NCI-H1092 (cell line): ENCODE results near the gene NTN3.

Experiments
- DNase-seq: peaks from one replicate; lab custom pipeline; 2025; lab: John Stamatoyannopoulos, UW

Gene NTN3

DNA sequence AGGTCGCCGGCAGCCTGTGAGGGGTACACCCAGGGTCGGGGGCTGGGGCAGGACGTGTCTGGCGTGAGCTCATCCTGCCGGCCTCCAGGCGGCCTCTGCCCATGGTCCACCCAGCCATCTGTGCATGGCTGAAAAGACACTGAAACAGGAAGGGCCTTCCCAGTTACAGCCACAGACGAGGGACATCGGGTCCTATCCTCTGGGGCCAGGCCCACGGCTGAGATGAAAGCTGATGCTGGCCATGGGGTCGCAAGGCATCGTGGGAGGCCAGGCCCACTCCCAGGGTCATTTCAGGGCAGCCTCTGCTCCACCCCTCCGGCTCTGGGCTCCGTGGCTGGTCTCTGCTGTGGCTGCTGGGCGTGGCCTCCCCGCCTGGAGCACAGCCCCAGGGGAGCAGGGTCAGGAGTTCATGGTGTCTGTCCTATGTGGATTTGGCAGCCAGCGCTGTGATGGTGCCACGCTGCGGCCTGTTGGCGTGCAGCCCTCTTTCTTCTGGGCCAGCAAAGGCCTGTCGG lies 26.1 kb downstream of the NTN3 start:
- DNase-seq = peak; percentile 61

DNA sequence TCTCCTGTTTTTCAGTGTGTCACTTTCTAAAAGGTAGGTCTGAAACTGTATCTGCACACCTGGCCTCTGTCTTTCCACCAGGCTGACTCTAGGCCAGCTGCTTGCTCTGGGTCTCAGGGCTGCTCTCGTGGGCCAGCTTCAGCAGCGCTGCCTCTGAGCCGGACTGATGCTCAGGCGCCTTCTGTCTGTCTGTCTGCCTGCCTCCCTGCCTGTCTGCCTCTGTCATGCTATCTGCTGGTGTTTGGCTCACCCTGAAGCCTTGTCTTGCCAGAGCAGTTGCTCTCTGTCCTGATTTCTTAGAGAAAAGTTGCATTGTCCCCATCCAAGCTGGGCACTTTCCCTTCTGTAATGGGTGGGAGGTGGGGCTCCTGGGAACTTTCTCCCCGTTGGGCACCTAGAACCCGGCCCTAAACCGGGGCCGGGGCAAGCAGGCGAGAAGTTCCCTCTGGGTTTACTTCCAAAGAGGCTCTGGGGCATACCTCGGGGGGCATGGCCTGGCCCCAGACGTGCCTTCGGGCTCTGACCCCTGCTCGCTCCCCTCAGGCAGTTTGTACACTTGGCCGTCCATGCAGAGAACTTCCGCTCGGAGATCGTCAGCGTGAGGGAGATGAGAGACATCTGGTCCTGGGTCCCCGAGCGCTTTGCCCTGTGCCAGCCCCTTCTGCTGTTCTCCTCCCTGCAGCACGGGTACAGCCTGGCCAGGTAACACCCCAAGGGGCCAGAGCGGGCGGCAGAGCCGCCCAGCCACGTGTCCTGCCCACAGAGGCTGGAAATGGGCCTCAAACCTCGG lies 26.8 kb downstream of the NTN3 start:
- DNase-seq = no peak

DNA sequence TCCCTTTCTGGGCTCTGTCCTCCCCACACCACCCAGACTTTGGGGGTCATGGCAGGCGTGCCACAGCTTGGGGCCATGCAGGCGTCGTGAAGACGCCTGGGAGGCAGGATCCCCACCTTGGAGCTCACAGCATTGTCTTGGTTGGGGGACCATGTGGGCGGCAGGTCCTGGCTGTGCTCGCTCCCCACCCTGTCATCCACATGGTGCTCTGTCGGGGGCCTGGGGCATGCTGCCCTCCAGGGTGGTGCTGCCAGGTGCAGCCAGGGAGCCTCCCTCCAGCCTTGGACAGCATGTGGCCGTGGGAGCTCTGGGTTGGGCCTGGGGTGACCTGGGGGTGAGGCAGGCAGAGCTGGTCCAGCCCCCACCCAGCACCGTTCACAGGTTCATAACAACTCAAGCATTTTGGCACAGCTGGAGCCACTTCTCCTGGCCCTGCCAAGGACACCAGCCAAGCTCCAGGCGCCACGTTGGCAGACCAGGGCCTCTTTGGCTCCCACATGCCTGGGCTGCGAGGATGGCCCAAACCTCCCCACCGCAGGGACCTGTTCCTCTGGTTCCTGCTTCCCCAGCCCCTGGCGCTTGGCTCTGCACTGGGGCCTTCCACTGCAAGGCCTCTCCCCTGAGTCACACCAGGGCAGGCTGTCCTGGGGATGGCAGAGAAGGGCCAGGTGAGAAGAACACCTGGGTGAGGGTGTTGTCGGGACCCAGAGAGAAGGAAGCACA lies 27.6 kb downstream of the NTN3 start:
- peak; percentile 41 for DNase-seq

DNA sequence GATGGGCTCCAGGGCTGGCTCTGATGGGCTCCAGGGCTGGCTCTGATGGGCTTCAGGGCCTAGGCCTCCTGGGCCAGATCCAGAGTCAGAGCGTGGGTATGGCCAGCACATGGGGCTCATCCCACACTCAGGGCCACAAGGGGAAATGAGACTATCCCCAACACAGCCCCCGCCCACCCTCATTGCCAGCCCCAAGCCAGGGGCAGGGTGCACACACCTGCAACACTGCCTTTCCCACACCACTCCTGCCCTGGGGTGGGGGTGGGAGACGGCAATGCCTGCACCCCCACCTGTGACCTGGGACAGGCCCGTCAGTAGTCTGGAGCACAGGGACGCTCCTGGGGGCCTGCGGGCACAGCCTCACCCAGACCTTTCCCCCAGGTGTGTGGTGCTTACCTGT lies 28.4 kb downstream of the NTN3 start:
- DNase-seq = no peak

DNA sequence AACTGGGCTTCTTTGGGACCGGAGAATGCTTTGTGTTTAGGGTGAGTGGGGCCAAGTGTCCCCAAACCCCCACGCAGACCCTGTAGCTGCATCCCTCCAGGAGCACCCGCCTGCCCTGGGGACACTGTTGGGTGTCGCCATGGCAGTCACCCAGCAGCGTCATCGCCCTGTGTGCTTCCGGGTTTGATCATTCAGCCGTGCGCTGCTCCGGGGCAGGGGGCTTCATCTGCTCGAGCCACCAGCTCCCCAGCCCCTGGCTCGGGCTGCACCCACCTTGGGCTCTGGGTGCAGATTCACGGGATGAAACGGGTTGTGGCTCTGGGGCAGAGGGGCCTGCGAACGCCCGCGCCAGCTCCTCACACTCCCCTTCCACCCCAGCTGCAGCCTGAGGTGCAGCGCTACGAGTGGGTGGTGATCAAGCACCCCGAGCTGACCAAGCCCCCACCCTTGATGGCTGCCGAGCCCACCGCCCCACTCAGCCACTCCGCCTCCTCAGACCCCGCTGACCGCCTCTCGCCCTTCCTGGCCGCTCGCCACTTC lies 28.9 kb downstream of the NTN3 start:
- DNase-seq = no peak

DNA sequence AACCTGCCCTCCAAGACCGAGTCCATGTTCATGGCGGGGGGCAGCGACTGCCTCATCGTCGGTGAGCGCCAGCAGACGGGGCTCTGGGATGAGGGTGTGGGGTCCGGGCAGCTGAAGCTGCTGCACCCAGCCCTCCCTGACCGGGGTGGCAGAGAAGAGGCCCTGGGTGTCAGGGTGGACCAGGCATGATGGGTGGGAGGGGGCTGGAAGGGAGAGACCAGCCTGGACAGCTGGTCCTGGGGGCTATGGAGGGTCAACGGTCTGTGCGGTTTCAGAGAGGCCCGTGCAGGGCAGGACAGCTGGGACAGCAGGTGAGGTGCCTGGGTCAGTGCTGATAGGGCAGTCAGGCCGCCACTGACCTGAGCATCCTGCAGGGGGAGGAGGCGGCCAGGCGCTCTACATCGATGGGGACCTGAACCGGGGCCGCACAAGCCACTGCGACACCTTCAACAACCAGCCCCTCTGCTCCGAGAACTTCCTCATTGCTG lies 29.4 kb downstream of the NTN3 start:
- no peak for DNase-seq

DNA sequence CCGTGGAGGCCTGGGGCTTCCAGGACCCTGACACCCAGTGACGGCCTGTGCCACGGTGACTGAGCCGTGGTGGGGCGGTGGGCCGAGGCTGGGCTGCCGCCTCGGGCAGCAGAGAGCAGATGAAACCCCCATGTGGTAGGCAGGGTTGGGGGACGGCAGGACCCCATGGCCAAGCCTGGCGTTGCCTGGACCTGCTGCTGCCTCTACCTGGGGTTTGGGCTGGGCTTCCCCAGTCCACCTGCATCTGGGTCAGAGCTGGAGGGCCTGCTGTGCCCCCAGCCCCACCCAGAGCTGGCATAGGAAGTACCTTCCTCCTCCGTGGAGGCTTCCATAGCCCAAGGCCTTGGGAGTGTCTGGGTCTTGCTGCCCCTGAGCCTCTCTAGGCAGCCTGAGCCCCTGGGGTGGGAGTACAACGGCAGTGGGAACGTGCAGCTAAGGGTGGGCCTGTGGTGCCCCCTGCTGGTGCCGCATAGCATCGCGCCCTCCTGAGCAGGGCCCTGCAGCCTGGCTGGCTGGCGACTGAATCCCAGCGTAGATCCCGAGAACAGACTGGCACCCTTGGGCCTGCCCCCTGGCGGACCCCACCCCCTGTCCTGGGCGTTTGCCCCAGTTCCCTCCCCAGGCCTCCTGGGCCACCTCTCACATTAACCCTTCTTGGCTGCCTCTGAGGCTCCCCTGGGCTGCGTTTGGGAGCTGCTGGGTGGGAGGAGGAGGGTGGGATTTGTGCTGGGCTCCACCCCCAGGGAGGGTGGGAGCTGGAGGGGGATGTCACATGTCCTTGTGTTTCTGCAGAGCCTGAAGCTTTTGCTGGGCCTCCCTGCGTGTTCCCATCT lies 30.0 kb downstream of the NTN3 start:
- DNase-seq = peak; percentile 73

DNA sequence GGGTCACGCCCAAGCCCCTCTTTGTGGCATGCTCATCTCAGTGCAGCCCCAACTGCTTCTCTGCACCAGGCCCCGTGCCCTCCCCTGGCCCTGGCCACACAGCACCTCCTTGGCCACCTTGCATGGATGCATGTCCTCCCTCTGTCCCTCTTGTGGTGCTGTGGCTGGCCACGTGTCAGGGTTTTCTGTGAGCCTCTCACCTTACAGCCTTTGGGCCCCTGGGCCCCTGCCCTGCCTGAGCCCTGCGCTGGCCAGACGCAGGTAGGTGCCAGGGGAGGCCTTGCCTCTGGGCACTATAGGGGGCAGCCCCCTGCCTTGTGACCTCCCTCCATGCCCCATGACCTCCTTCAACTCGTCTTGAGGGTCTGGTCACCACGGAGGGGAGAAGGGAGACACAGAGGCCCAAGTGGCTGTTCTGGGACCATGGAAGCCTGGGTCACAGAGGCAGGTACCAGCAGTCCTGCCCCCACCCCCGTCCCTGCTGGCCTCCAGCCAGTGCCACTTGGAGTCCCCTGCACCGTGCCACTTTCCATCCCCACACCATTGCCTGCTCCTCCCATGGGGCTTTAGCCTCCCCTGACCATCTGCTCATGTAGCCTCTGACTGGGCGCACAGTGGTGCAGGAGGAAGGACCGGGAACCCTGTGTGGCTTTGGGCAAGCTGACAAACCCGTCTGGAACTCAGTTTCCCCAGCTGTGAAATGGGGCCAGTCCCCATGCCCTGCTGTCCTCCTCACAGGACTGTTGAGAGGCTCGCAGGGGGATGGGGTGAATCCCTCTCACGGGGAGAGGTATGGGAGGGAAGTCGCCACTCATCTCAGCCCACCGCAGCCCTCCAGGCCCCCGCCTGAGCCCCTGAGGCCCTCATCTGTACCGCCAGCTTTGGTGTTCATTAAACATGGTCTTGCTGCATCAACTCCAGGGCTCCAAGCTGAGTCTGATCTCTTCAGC lies 31.1 kb downstream of the NTN3 start:
- DNase-seq = no peak

DNA sequence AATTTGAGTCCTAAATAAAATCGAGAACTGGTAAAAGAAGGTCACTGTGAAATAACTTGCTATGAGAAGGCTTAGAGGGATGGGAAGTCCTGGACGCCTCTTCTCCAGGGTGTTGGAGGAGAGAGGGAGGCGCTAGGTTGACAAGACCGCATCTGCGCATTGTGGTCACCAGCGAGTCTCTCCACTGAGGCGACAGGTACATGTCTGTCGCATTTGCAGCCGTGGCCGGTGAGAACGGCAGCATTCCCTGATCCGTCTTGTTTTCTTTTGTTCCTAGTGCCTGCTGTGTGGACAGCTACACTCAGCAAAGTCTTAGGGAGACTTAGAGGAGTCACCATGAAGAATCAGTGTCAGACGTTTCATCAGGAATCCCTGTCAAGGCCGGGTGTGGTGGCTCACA lies 34.6 kb downstream of the NTN3 start:
- no peak for DNase-seq

DNA sequence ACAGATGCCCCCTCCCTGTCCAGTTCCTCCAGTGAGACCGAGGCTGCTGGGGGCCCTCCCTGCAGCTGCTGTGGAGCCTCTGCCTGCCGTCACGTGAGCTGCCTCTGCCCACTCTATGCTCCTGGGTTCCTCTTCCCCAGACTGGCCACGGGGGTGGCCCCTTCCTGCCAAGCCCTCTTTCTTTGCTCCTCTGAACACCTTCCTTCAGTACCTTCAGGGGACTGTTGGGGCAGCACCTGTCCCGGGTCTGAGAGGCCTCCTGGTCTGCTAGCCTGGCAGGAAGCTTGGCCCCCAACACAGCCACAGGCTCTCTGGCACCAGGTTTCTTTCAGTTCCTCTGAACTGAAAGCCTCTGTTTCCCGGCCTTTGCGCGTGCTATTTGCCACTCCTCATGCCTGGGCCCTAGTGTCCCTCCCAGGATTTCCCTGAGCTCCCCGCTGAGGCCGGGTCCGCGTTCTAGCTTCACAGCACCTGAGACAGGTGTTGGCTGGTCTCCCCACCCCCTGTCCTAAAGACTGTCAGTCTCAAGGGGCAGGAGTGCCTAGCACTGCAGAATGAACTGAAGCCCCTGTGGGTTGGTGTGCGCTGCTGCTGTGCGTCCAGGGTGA lies 36.1 kb downstream of the NTN3 start:
- DNase-seq = no peak

DNA sequence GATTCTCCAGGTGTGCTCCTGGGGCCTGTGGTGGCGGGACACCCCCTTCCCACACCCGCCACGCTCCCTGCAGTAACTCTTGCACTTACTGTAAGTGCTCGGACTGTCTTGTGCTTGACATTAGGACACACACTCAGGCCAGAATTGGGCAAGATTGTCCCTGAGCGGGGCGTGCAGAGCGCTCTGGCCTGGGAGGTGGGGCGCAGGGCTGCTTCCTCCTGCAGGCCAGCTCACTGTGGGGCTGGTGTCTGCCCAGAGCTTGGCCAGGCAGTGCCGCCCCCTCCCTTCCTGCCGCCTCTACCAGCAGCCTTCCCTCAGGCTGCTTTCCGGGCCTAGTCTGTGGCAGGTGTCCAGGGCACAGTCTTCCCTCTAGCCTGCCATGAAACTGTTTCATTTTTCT lies 36.6 kb downstream of the NTN3 start:
- DNase-seq = no peak

DNA sequence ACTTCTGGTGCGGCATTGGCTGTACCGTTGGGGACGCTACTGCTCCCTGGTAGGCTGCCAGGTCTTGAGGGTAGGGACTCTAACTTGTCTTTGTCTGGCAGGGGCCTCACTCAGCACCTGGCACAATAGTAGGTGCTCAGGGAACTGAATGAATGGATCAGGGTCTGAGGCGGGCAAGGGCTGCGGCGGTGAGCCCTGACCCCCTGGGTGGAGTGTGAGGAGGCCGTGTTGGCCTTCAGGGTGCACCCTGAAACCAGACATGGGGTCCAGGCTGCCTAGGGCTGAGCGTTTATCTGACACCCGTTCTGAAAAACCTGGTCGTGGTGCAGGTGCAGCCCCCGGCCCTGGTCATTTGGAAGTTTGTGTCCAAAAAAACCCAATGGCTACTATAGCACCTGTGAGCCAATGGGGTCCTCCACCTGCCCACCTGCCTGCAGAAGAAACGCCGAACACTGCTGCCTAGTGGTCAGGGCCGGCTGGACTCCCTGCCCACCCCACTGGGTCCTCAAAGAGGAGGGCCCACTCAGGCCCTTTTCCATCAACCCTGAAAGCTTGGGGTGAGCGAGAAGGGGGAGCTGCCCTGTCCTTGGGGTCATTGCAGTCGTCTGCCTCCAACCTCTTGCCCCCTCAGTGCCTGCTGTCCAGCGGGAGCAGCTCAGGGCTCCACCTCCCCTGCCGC lies 37.8 kb downstream of the NTN3 start:
- no peak for DNase-seq

DNA sequence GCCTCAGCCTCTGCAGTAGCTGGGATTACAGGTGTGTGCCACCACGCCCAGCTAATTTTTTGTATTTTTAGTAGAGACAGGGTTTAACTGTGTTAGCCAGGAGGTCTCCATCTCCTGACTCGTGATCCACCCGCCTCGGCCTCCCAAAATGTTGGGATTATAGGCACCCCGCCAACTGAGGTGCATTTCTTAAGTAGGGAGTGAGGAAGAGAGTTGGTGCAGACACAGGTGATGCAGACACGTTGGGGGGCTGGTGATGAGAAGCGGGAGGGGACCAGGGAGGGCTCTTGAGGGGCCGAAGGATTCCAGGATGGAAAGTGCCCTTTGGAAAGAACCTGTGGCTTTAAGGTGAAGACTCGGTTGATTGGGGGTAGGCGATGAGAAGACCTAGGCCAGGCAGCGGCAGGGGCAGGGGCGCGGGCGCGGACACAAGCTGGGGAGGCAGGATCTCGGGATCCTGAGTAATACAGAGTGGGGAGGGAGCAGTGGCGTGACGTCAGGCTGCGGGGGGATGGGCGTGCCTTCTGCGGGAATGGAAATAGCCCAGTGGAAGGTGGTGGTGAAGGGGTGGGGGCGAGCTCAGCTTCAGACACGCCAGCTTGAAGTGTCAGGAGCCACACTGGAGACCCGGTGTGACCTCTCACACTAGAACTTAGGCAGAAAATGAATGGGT lies 40.2 kb downstream of the NTN3 start:
- DNase-seq = no peak

DNA sequence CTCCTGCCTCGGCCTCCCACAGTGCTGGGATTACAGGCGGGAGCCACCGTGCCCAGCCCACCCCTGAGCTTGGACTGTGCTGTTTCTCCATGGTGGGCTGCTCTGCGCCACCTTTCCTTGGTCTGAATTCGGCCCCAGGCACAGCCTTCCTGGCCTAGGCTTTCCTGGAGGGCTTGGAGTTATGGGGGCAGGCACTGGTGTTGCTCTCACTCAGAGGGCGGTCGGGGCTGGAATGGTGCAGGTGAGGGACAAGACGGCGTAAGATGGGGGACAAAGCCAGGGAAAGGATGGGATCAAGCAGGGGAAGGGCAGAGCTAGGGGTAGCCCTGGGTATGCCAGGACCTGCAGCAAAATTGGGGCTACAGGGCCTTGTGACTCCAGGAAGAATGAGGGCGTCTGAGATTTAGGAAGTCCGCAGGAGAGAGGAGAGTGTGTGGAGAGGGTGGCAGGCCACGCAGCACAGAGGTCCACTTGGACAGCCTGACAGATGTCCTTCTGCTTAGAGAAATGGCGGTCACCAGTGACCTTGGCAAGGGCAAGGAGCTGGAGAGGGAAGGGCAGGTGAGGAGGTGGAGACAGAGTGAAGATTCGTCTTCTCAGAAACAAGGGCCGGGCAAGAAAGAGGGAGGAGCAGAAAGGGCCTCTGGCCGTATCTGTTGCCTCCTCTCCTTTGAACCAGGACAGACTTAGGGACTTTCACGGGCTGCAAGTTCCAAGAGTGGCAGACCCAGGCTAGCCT lies 41.1 kb downstream of the NTN3 start:
- DNase-seq = no peak

DNA sequence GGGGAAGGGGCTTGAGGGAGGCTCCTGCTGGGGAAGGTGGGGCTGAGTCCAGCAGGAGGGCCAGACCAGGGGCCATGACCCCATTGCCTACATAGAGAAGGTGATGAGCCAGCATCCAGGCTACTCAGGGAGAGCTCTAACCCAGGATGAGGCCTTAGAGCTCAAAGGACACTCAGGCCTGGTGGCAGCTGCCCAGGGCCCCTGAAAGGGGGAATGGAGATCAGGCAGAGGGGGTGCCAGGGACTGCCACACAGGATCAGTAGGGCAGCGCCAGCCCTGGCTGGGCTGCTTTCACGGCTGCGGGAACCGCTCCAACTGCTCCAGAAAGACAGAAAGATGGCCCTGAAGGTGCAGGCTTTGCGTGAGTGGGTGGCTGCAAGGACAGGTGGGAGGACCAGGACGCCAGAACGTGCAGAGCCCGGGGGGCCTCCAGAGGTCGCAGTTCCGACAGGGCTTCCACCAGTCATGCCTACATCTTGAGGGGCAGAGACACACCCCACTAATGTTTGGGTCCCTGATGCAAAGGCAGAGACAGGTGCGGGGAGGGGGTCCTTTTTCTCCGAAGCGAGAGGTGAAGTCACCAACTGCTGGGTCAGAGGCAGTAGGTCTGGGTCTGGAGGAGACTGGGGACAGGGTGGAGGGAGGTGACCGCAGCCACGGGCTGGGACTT lies 41.8 kb downstream of the NTN3 start:
- peak; percentile 63 for DNase-seq

DNA sequence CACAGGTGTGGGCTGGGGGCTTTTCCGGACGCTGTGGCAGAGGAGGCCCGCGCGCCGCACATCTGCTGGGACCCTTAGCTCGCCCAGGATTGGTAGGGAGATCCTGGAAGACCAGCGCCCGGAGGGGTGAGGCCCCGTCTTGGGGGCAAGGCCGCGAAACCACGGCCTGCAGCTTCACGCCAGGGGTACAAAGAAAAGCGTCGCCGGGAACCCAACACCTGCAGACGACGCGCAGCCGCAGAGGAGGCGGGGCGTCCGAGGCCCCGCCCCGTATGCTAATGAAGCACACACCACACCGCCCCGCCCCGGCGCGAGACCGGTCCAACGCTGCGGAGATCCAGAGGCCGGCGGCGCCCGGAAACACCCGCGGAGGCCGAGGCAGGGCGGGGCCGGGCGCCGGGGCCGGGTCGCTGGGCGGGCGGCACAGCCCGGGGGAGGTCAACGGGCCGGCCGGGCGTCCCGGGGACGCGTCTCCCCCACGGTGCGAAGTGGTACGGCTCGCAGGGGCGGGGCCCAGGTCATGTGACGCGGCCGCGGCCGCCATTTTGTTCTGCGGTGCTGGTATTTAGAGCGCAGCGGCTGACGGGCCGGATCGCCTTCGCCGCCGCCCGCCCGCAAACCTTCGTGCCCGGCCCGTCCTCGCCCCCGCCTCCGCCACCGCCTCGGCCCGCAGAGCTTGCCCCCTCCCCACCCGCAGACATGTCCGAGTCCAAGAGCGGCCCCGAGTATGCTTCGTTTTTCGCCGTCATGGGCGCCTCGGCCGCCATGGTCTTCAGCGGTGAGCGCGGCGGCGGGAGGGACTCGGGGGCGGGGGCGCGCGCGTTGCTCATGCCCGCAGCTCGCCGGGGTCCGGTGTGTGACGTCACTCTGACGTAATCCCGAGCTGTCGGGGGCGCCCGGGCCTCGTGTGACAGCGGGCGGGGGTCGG lies 42.6 kb downstream of the NTN3 start, which contains the start of gene ATP6V0C:
Gene ATP6V0C, plus strand, starts transcription at position 548 of the 928 bp plus-strand sequence. Its CDS starts 152 bp downstream, at position 700.
- DNase-seq = peak; percentile 91
